Lung (tissue), 12 donors: ENCODE data around the gene TICAM1. TPM values are rescaled to one million over a fixed set of nuclear protein-coding genes. Genes with fewer than 3 reads are reported as not detected.

Source experiments
- ATAC-seq: fragments of 200-7000 bp; cut with Tn5 transposase; one replicate; pipeline ENCODE4 v1.9.1; 2020; ENCODE audit warnings: moderate number of reproducible peaks; ENCODE audit not compliant: insufficient read depth, low FRiP score
- DNase-seq, 3 donors: peaks; one replicate each; pipeline ENCODE4 v3.0.0-alpha.2; 2013 to 2017
- H3K27ac ChIP-seq, 2 donors: one replicate each; pipeline ENCODE4 v1.5.1; 2013; ENCODE audit warnings: mild to moderate bottlenecking in 2 of 2, moderate library complexity in 2 of 2, control low read depth in 1 of 2, inconsistent platforms in 1 of 2, low read depth in 1 of 2, low read length in 1 of 2
- H3K27me3 ChIP-seq, 3 donors: one replicate each; pipeline ENCODE4 v1.5.1; 2013; ENCODE audit warnings: low read length in 2 of 3; ENCODE audit not compliant: control insufficient read depth in 3 of 3, insufficient read depth in 3 of 3
- H3K36me3 ChIP-seq, 4 donors: one replicate each; pipeline ENCODE4 v1.5.1; 2013; ENCODE audit warnings: low read length in 4 of 4, mild to moderate bottlenecking in 1 of 4, moderate library complexity in 1 of 4; ENCODE audit not compliant: control insufficient read depth in 4 of 4, insufficient read depth in 4 of 4
- H3K4me1 ChIP-seq, 5 donors: one replicate each; pipeline ENCODE4 v1.5.1; 2013; ENCODE audit warnings: low read length in 5 of 5, mild to moderate bottlenecking in 2 of 5, moderate library complexity in 1 of 5; ENCODE audit not compliant: control insufficient read depth in 5 of 5, insufficient read depth in 5 of 5
- H3K4me3 ChIP-seq: one replicate; pipeline ENCODE4 v1.5.1; 2013; ENCODE audit warnings: mild to moderate bottlenecking, control low read depth, moderate library complexity
- H3K9ac ChIP-seq, 2 donors: one replicate each; pipeline ENCODE4 v1.5.1; 2013; ENCODE audit warnings: low read length in 2 of 2, control low read depth in 1 of 2; ENCODE audit not compliant: insufficient read depth in 1 of 2
- H3K9me3 ChIP-seq, 4 donors: one replicate each; pipeline ENCODE4 v1.5.1; 2013; ENCODE audit warnings: low read length in 3 of 4, mild to moderate bottlenecking in 1 of 4, moderate library complexity in 1 of 4; ENCODE audit not compliant: control insufficient read depth in 4 of 4, insufficient read depth in 3 of 4
- CTCF ChIP-seq: IDR thresholded peaks from 2 replicates; pipeline ENCODE4 v1.5.1; 2012; ENCODE audit warnings: mild to moderate bottlenecking; ENCODE audit errors: control extremely low read depth, extremely low read depth
- WGBS, 2 donors: extraction: QIAGEN DNeasy Blood & Tissue Kit; methylation state at CpG; one replicate each; pipeline ENCODE4 v1.1.7; 2013; 5-methylcytosine and 5-hydroxymethylcytosine counted together
- polyA plus RNA-seq, 2 donors: library from polyadenylated mRNA; stranded (reverse); fragments of 200-250 nt; gene quantifications; one replicate each; pipeline ENCODE4 v1.2.1, GENCODE V29; 2013
- total RNA-seq, 2 donors: library from RNA; depleted of rRNA in 1 of 2; stranded (reverse); fragments of >200 nt in 1 of 2; gene quantifications; one replicate each; pipeline ENCODE4 v1.2.1, GENCODE V29; 2014 to 2021
- donor health status: control.
- donor health status: control.
- donor health status: Bipolar disorder and iron deficiency.
- donor health status: healthy.
- donor health status: DM: yes; HTN: yes; CAD: no.

The TICAM1 gene
- total and polyA plus RNA-seq, 4 donors = 4.5 to 19.7 (median 13.6) TPM

GRCh38 chr19:4776436-4777211 lies 54.9 kb downstream of the TICAM1 start:
- Histone ChIP-seq H3K9me3 (peaks cover 0 to 5% (median 0%) of the 10 kb centered on the region in 4 donors), H3K9ac (no peak overlapping the region), H3K36me3 (no peaks in the 10 kb centered on the region), H3K27me3 (no peaks in the 10 kb centered on the region), H3K27ac (no peak overlapping the region), H3K4me3 (no peak overlapping the region), H3K4me1 (no peaks in the 10 kb centered on the region)
- ATAC-seq (no peak), DNase-seq (no peak)
- TF ChIP-seq CTCF = no peak
- 50 to 56% methylated on average over 14 of the region's 14 CpGs for WGBS, 2 donors

- WGBS, 2 donors = 67 to 68% methylated on average over 5 of the region's 5 CpGs
- Histone ChIP-seq H3K4me1 (no peaks in the 10 kb centered on the region), H3K27me3 (no peaks in the 10 kb centered on the region), H3K4me3 (no peak overlapping the region), H3K9me3 (peaks cover 0 to 2% (median 0%) of the 10 kb centered on the region in 4 donors), H3K9ac (no peak overlapping the region), H3K36me3 (no peaks in the 10 kb centered on the region), H3K27ac (no peak overlapping the region)
- TF ChIP-seq CTCF = no peak
- DNase-seq (no peak), ATAC-seq (no peak)
Observed at GRCh38 chr19:4775627-4776152, 55.8 kb downstream of the TICAM1 start.

- Histone ChIP-seq H3K27ac (no peak overlapping the region), H3K9me3 (no peaks in the 10 kb centered on the region), H3K36me3 (no peaks in the 10 kb centered on the region), H3K9ac (no peak overlapping the region), H3K4me1 (peaks cover 0 to under 1% (median 0%) of the 10 kb centered on the region in 5 donors), H3K4me3 (no peak overlapping the region), H3K27me3 (no peaks in the 10 kb centered on the region)
- TF ChIP-seq CTCF = no peak
- no peak for DNase-seq
- ATAC-seq = no peak
- 60 to 70% methylated on average over 3 of the region's 3 CpGs for WGBS, 2 donors
Observed at GRCh38 chr19:4774136-4774535, 57.4 kb downstream of the TICAM1 start.
